K562 (cell line): ENCODE results near the gene RXRB. TPM values are rescaled to one million over a fixed set of nuclear protein-coding genes. Genes with fewer than 3 reads are reported as not detected.

ENCODE experiments used
- CTCF ChIP-seq, 3 experiments: IDR thresholded peaks in 2 of 3; conservative IDR thresholded peaks in 1 of 3; 2 replicates each; pipeline ENCODE4 v1.5.1; 2011 to 2012; ENCODE audit warnings: low read length in 3 of 3, mild to moderate bottlenecking in 3 of 3, control low read depth in 2 of 3, improper control_type of control experiment in 1 of 3, inconsistent platforms in 1 of 3, low read depth in 1 of 3, mixed read lengths in 1 of 3, moderate library complexity in 1 of 3; ENCODE audit not compliant: insufficient read depth in 2 of 3
- FIP1L1 ChIP-seq: fragments of 200-400 bp; formaldehyde crosslinking; IDR thresholded peaks from 2 replicates; pipeline ENCODE4 v1.6.1; 2018; ENCODE audit warnings: mild to moderate bottlenecking, low read depth, low read length; ENCODE audit not compliant: poor library complexity, severe bottlenecking
- GABPA ChIP-seq: fragments of 200-800 bp; sonication (Bioruptor generic); conservative IDR thresholded peaks from 2 replicates; pipeline ENCODE4 v1.6.1; 2016; ENCODE audit warnings: low read depth, missing genetic modification characterization, missing compliant biosample characterization
- HDAC1 ChIP-seq, 2 experiments: fragments of 450-650 bp; IDR thresholded peaks; 2 replicates each; pipeline ENCODE4 v1.6.1; 2016 to 2017; ENCODE audit warnings: inconsistent platforms in 1 of 2, mild to moderate bottlenecking in 1 of 2, moderate library complexity in 1 of 2
- MAFF ChIP-seq: IDR thresholded peaks from 2 replicates; pipeline ENCODE4 v1.6.1; 2012; ENCODE audit warnings: low read length, improper control_type of control experiment
- MCM3 ChIP-seq: fragments of 450-650 bp; IDR thresholded peaks from 2 replicates; pipeline ENCODE4 v1.6.1; 2016
- NFRKB ChIP-seq: fragments of 450-650 bp; IDR thresholded peaks from 2 replicates; pipeline ENCODE4 v1.6.1; 2016; ENCODE audit warnings: low read depth
- POLR2AphosphoS2 ChIP-seq: IDR thresholded peaks from 2 replicates; pipeline ENCODE4 v1.6.1; 2012; ENCODE audit warnings: low read length, improper control_type of control experiment
- PTTG1 ChIP-seq: fragments of 450-650 bp; IDR thresholded peaks from 2 replicates; pipeline ENCODE4 v1.6.1; 2016; ENCODE audit warnings: low read depth, mild to moderate bottlenecking, missing genetic modification characterization, missing compliant biosample characterization
- RBM17 ChIP-seq: fragments of 200-400 bp; formaldehyde crosslinking; IDR thresholded peaks from 2 replicates; pipeline ENCODE4 v1.6.1; 2017; ENCODE audit warnings: low read depth, mild to moderate bottlenecking, low read length, borderline replicate concordance
- SPI1 ChIP-seq: IDR thresholded peaks from 2 replicates; pipeline ENCODE4 v1.6.1; 2011; ENCODE audit warnings: low read depth, low read length, control low read depth, borderline replicate concordance
- SRSF1 ChIP-seq: fragments of 200-400 bp; formaldehyde crosslinking; IDR thresholded peaks from 2 replicates; pipeline ENCODE4 v1.6.1; 2017; ENCODE audit warnings: mild to moderate bottlenecking, low read depth, low read length, moderate library complexity
- ZBTB26 ChIP-seq: fragments of 450-650 bp; formaldehyde crosslinking; IDR thresholded peaks from 2 replicates; pipeline ENCODE4 v1.4.0; 2022; ENCODE audit warnings: missing genetic modification characterization
- ZBTB40 ChIP-seq, 2 experiments: fragments of 450-650 bp in 1 of 2; sonication (generic) in 1 of 2; formaldehyde crosslinking in 1 of 2; IDR thresholded peaks; 2 replicates each; pipeline versions ENCODE4 v1.7.1 to v1.9.0; 2016 to 2022; ENCODE audit warnings: inconsistent platforms in 1 of 2, mild to moderate bottlenecking in 1 of 2, missing genetic modification reagents in 1 of 2
- ZNF134 ChIP-seq: fragments of 250-450 bp; sonication (Bioruptor Pico); conservative IDR thresholded peaks from 2 replicates; pipeline ENCODE4 v1.4.0; 2020
- ZNF561 ChIP-seq: fragments of 450-650 bp; formaldehyde crosslinking; conservative IDR thresholded peaks from 2 replicates; pipeline ENCODE4 v1.4.0; 2020; ENCODE audit warnings: mild to moderate bottlenecking, moderate library complexity
- polyA plus RNA-seq, 8 experiments: library from polyadenylated mRNA; depleted of rRNA in 4 of 8; stranded (reverse) in 5 of 8; unstranded in 3 of 8; fragments of >200 nt; fragmentation: Nextera tagmentation in 2 of 8; fragmentation: Illumina TruSeq in 1 of 8; extraction: Ambion mirVana in 2 of 8; extraction: Trizol in 1 of 8; gene quantifications; 2 replicates each; pipeline versions ENCODE4 v1.2.1 to v1.2.3, GENCODE V29; 2011 to 2014; ENCODE audit warnings: inconsistent platforms in 1 of 8, missing spikeins in 1 of 8
- total RNA-seq, 7 experiments: library from RNA; depleted of rRNA in 6 of 7; stranded (reverse); fragments of >200 nt in 6 of 7; fragmentation: Illumina TruSeq in 2 of 7; extraction: Trizol in 2 of 7; gene quantifications; 2 replicates each; pipeline versions ENCODE4 v1.2.1 to v1.2.3, GENCODE V29; 2011 to 2021; ENCODE audit warnings: low replicate concordance in 1 of 7

The RXRB gene
- total and polyA plus RNA-seq, 9 of the 15 experiments (the other 6 are each of a cell fraction or from before 2014, with no cell fraction given): 0.76 to 35.5 (median 18.4) TPM

GRCh38 chr6:33183071-33183683 is 17.3 kb downstream of the RXRB start (continued):
- TF ChIP-seq ZBTB40 (IDR thresholded peaks at IDR 0.05) (peak; percentile 86), ZBTB40 (CRISPR knock-in tag; IDR thresholded peaks at IDR 0.05) (no peak), ZNF134 (CRISPR knock-in tag) (peak; percentile 62; the same call in 1 of the 2 replicates), MCM3 (no peak), PTTG1 (tag) (peak; percentile 20; the same call in 1 of the 2 replicates), MAFF (no peak), NFRKB (peak; percentile 90), CTCF (IDR thresholded peaks at IDR 0.05 in 2 of 3, conservative IDR thresholded peaks at IDR 0.05 in 1 of 3; ENCODE audit: insufficient read depth in 2 of 3, low read depth in 1 of 3, low read length in 3 of 3) (no peak), SPI1 (peak; percentile 81), ZBTB26 (no peak), HDAC1 (IDR thresholded peaks at IDR 0.05) (0 out of 4 replicates have a peak, but pooled peaks of 1 of the 2 experiments have one; percentile 4), FIP1L1 (no peak), ZNF561 (CRISPR knock-in tag) (no peak), SRSF1 (no peak), POLR2AphosphoS2 (no peak), GABPA (peak; percentile 89), RBM17 (no peak)
